NCI-H510A treated with DMSO at 0.1 percent for 48 hours (cell line): Measurements from ENCODE around the gene RCAN3.
"Not testable (repeated sequence)": the region's sequence is repeated elsewhere in the genome, so short reads cannot be mapped to it uniquely, and the experiment has no call there.

Source experiments
- DNase-seq: peaks from one replicate; lab custom pipeline; 2025; lab: John Stamatoyannopoulos, UW

The RCAN3 gene

DNA sequence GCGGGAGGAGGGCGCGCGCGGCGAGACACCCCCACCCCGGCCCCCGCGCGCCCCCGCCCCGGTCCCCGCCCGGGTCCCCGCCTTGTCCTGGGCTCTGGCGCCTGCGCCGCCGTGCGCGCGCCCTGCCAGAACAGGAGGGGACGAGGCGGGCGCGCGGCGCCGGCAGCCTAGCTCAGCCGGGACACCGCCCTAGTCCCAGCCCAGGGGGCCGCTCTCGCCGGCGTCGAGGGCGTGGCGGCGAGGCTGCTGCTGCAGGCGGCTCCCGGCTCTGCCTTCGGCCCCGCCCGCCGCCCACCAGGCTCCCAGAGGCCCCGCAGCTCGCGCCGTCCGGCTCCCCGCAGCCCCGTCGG is at the start of gene RCAN3:
Gene RCAN3 (plus strand): TSS at position 128 of the 350 bp plus-strand sequence. CDS start 11,537 bp downstream, outside the sequence.
- peak; percentile 84 for DNase-seq

DNA sequence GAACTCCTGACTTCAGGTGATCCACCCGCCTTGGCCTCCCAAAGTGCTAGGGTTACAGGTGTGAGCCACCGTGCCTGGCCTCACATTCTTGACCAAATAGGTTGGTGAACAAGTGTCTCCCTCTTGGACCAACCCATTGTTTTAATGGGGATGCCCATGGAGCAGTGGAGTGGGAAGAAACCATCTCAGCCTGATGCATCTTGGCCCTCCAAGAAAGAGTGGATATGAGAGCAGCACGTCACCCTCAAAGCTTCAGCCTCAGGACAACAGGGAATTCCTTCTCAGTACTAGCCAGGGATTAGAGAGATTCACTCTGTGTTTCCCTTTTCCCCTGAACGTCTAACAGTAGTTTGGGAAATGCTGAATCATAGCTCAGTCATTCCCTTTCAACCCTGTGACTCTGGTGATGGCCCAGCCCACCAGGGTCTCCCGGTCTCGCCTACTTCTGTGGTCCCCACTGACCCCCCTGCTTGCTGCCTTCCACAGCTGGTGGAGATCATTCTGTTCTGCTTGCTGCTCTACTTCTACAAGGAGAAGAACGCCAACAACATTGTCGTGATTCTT is 49.6 kb upstream of the RCAN3 start:
- no peak for DNase-seq

DNA sequence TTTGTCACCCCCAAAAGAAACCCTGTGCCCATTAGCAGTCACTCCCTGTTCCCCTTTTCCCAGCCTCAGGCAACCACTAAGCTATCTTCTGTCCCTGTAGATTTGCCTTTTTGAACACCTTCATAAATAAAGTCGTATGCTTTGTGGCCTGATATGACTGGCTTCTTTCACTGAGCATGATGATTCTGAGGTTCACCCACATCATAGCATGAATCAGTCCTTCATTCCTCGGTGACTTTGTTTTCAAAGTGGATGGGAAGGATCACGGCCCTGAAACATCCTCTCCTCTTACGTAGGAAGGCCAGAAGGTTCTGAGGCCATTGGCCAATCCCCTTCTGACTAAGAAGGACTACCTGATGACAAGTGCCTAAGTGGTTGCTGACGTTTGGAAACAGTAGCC is 48.0 kb upstream of the RCAN3 start:
- no peak for DNase-seq

DNA sequence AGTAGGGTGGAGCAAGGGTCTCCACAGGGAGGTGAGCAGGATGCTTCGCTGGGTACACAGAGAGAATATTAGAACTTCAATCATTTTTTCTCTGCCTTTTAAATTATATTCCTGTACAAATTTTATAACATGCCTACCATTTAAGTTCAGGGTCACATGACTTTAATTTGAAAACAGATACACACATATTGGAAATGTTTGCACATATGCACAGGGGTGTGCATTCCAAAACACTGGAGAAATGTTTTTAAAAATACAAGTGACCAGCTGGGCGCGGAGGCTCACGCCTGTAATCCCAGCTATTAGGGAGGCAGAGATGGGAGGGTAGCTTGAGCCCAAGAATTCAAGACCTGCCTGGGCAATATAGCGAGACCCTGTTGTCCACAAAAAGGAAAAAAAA is 47.4 kb upstream of the RCAN3 start:
- DNase-seq, result no peak

DNA sequence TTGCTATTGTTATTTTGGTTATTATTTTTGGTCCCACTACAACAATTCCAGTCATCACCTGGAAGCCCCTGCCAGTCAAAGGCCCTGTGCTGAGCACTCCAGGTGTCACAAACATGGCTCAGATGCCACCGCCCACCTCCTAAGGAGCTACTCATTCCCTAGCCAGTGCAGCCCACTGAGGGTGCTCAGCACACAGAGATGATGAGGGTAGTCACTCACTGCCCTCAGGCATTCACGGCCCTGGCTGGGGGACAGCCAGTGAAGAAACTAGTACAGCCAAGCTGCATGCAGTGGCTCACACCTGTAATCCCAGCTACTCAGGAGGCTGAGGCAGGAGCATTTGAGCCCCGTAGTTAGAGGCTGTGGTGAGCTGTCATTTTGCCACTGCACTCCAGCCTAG is 44.8 kb upstream of the RCAN3 start:
- DNase-seq, result no peak

DNA sequence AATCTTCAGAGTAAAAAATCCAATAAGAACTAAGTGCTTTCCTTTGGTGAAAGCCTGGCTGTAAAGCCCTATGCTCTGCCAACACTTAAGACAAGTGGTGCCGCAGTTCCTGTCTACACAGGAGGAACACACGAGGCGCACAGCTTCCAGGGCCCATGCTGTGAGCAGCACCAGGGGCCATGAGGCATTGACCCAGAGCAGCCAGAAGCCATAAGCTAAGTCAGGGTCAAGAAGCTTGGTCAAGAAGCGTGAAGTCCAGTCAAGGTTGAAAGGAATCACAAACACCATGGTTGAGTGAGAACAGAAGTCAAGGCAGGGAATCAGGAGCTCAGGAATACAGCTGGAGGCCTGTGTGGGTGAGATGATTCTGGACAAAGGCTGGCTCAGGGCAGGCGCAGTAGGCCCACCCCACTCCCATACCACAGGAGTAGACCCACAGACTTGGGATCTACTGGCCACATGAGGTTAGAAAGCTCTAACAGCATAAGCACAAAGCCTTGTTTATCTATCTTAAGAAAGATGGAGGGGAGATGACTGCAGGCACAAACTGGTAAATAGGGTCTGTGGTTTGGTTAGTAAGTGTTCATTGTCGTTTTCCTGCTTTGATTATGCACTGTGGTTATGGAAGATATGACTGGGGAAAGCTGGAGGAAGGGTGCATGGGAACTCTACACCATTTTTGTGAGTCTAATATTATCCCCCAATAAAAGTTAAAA is 42.9 kb upstream of the RCAN3 start:
- no peak for DNase-seq

DNA sequence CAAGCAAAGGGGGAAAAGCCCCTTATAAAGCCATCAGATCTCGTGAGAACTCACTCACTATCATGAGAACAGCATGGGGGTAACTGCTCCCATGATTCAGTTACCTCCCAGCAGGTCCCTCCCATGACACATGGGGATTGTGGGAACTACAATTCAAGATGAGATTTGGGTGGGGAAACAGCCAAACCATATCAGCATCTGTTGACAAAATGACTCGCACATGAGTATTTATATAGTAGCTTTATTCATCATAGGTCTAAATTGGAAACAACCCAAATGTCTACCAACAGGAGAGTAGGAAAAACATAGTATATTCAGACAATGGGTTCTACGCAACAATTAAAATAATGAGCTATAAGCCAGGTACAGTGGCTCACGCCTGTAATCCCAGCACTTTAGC is 40.5 kb upstream of the RCAN3 start:
- DNase-seq, result not testable (repeated sequence)

DNA sequence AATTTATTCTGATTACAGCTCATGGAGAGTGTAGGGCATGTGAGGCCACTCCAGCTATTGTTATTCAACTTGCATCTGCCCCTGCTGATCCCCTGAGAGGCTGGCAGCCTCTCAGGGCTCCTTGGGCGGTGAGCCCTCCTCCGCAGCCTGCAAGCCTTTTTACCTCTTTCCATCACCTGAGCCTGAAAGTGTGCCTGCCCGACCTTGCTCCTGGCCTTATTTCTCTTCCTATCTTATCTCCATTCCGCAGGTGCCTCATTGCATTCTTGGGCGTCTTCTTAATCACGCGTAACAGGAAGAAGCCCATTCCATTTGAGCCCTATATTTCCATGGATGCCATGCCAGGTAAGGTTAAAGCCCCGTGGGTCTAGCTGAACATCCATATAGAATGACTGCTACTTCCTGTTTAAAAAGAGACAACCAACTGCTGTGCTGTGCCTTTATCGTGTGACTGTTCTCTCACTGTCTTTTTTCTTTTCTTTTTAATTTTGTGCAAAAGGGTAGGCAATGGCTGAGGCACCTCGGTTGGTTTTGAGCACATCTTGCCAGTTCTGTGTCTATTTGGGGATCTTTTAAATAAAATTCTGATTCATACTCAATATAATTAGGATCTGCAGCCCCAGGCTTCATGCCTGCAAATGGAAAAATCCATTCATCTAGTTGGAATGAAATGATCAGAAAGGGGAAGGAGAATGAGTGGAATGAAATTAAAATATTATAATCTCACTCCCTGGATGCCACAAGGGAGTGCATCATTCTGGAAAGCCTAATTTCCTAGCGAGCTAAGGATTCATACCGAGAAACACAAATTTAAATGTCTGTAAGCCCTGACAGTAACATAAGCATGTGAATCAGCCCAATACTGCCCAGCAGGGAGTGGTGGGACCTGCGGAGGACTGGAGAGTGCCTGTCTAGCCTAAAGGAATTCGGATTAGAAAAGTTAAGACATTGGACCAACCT is 38.6 kb upstream of the RCAN3 start:
- DNase-seq, result peak; percentile 10

DNA sequence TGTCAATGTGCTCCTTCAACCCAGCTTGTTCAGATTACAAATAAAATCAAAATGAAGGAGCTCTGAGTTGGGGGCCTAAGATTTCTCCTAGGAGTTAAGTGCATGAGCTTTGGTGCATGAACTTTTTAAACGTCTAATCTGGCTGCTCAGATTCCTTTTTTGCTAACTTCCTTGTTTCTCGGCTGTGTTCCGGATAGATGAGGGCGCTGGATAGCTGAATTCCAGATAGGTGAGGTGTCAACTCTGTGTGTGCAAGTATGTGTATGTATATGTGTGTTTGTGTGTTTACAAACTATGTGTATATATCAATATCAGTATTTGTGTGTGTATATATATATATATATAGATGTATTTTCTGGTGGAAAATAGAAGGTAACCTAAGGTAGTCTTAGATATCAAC is 37.5 kb upstream of the RCAN3 start:
- no peak for DNase-seq

DNA sequence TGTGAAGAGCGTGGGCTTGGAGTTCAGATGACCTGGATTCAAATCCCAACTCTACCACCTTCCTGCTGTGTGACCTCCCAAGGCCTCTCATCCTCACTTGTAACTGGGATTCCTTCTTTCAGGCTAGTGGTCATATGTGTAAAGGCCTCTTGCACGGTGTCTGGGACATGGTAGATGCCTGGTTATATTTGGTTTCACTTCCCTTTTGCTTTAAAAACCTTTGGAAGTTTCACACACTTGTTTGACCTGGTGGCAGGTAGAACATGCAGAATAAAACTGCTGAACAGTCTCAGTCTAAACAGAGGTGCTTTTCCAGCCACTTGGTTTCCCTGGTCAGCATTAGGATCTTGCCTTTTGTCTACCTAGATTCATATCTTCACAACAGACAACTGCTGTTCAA is 37.0 kb upstream of the RCAN3 start:
- no peak for DNase-seq

DNA sequence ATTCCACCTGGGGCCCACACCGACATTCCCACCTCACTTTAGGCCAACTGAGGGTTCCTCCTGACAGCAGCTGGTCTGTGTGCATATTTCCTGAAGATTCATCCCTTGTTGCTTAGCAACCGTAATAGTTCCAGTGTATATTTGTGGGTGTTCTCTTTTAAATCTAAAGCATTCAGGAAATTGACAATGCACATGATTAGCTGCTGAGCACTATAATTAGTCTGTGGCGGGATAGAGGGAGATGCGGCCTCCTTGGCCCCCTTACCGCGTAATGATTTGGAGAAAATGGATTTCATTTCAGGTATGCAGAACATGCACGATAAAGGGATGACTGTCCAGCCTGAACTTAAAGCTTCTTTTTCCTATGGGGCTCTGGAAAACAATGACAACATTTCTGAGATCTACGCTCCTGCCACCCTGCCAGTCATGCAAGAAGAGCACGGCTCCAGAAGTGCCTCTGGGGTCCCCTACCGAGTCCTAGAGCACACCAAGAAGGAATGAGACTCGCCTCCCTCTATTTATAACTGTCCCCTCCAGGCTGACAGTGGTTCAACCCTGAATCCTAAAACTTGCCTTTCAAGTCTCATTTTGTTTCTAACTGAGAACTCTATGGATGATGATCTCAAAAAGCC is 33.8 kb upstream of the RCAN3 start:
- DNase-seq, result no peak

DNA sequence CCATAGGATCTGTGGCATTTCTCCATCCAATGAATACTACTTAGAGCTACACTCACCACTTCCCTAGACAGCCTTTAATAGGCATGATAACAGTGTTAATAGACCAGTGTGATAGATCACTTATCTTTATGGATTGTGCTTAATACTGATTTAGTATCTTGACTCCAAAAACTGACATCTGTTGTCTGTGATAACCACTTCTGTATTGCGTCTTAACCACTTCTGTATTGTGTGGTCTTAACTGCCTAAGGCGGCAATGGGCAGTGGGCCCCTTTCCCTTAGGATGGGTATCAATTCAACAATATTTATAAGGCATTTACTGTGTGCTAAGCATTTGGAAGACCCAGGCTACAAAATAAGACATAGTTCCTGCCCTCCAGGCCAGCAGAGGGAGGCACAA is 32.0 kb upstream of the RCAN3 start:
- DNase-seq, result no peak

DNA sequence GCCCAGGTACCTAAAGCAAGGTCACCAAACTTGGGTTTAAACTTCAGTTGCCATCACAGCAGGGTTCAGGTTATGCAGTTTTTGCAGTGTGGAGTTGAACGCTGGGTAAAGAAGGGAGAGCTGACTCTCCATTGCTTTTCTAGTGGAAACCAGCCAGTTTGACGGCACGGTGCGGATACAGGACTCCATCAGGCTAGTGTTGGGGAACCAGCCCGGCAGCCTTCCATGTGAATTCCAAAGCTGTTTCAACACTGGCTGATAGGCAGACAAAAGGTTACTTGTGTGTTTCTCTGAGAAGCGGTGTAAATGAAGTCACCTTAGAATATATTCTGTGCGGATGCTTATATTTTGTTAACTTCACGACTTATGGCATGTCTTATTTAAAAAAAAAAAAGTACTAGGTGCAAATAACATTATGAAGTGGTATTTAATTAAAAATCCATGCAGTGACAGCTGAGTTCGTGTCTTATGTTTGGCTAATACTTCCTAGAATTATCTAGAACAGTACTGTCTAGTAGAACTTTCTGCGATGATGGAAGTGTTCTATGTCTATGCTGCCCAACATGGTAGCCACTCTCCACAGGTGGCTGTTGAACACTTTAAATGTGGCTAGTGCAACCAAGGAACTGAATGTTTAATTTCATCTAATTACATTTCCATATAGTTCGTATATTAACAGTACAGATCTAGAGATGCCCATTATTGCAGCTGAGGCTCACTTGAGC is 29.9 kb upstream of the RCAN3 start:
- DNase-seq, result no peak

DNA sequence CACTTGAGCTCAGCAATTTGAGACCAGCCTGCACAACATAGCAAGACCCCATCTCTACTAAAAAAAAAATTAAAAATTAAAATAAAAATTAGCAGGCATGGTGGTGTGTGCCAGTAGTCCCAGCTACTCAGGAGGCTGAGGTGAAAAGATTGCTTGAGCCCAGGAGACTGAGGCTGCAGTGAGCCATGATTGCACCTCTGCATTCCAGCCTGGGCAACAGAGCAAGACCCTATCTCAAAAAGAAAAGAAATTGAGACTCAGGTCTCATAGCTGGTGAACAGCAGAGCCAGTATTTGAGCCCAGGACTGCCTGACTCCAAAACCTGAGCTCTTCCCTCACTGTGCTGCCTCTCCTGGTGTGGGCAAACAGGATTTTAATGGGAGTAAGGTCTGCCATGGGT is 28.4 kb upstream of the RCAN3 start:
- no peak for DNase-seq

DNA sequence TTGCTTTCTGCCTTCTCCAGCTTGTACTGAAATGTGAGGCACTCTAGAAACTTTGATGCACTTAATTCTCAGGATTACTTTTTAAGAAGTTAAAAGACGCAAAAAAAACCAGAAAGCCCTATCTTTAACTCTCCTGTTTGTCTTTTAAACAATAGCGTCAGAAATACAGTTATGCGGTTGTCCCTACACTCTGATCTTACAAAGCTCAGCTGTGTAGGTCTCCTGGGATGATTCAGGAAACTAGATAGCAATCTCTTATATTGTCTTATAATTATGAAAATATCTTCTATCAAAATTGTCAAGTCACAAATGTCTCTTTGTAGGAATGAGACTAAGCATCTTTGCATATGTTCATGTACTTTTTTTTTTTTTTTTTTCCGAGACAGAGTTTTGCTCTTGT is 26.9 kb upstream of the RCAN3 start:
- no peak for DNase-seq

DNA sequence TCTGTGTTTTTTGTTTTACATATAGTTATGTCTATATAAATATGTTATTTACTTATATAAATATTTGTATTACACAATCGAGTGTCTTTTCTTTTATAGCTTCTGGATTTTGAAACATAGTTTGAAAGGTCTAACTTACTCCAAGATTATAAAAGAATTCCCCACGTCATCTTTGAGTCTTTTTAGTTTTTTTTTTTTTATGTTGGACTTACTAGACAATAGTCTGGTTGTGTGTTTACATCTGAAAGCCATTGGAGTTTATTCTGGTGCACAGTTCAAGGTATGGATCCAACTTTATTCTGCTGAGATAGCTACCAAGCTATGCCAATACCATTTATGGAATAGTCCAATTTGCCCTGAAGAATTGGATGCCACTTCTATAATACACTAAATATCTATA is 26.1 kb upstream of the RCAN3 start:
- DNase-seq, result no peak

DNA sequence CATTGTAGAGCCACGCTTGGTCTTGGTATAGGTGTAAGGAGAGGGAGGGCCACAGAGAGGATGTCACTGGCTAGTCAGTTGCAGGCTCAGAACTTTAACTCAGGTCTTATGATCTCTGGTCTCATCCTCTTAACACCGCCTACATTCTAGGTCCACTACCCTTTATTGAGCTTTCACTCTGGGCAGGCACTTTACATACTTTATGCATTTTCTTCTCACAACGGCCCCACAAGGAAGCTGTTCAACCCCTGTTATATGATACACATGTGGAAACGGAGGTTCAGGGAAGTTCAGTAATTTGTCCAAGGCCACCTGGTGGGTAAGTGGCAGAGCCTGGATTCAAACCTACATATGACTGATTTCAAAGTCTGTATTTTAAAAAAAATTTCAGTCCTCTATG is 25.3 kb upstream of the RCAN3 start:
- no peak for DNase-seq

DNA sequence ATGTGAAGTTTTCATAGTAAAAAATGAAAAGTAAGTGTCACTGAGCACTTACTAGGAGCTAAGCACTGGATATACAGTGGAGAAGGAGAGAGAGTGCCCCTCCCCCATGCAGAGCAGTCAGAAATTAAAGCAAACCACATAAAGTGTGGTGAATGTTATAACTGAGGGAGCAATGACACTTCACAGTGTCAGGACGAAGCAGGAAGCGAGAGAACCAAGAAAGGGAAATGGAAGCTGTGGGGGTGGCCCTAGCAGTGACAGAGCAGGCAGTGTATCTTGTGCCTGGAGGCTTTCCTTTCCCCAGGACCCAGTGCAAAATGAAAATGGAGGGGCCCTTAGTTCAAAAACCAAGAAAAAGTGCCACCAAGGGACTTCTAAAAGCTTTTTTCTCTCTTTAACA is 21.5 kb upstream of the RCAN3 start:
- no peak for DNase-seq

DNA sequence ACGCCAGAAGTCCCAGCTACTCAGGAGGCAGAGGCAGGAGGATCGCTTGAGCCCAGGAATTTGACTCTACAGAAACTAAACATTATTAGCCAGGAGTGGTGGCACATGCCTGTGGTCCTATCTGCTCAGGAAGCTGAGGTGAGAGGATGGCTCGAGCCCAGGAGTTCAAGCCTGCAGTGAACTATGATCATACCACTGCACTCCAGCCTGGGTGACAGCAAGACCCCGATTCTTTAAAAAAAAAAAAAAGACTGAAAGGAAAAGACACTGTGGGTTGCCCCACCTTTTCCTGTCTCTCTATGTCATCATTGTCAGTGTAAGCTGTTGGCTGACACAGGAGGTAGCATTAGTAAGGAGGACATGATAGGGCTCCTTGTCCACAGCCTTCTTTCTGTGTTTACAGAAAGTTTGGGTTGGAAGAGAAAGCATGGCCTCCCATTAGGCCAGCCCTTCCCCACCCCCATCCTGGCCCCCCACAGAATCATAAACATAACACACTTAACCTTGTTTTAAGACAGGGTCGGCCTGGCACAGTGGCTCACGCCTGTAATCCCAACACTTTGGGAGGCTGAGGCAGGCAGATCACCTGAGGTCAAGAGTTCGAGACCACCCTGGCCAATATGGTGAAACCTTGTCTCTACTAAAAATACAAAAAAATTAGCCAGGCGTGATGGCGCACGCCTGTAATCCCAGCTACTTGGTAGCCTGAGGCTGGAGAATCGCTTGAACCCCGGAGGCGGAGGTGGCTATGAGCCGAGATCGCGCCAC is 20.6 kb upstream of the RCAN3 start:
- DNase-seq, result no peak

DNA sequence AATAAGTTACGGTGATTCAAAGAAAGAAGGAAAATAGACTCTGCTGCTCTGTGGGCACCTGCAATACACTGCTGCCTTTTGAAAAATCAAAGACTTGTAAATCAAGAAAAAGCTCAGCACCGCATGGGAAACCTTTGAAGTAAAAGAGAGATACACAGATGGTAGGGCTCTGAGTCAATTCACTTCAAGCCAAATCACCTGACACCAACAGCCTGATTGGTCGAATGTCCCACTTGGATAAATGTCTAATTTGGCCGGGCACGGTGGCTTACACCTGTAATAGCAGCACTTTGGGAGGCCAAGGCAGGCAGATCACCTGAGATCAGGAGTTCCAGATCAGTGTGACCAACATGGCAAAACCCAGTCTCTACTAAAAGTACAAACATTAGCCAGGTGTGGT is 19.2 kb upstream of the RCAN3 start:
- DNase-seq, result no peak

DNA sequence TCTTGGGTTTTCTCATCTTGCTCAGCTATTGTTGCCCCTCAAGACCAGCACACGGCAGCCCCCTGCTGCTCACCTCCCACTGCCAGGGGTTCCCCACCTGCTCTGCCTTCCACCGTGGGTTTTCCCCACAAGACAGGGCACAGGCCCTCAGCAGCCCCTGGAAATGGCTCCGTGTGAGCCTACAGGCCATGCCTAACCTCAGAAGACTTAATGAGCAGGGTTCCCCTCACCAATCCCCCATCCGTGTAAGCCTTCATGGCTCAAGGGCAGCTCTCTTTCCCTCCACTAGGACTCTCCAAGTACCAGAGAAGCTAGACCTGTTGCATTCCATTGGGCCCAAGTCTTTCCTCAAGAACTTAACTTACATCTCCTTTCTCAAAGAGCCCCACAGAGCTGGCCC is 18.4 kb upstream of the RCAN3 start:
- DNase-seq, result no peak
